GM21825 (cell line): ENCODE results near the gene SF3B5.
"Not testable (repeated sequence)": the region's sequence is repeated elsewhere in the genome, so short reads cannot be mapped to it uniquely, and the experiment has no call there.

ENCODE experiments used
- ATAC-seq: cut with Tn5 transposase; IDR thresholded peaks from one replicate; pipeline ENCODE4 v1.9.1; 2021; ENCODE audit warnings: mild to moderate bottlenecking, moderate library complexity; ENCODE audit not compliant: unreplicated experiment

SF3B5 gene

GRCh38 chr6:144064402-144065212 is 30.8 kb downstream of the SF3B5 start:
- ATAC-seq, result peak; percentile 16

GRCh38 chr6:144063744-144064401 is 31.5 kb downstream of the SF3B5 start:
- peak; percentile 84 for ATAC-seq

GRCh38 chr6:144063246-144063743 is 32.1 kb downstream of the SF3B5 start:
- ATAC-seq, result peak; percentile 3

- no peak for ATAC-seq
Measured at GRCh38 chr6:144062786-144063185, 32.6 kb downstream of the SF3B5 start.

- ATAC-seq, result no peak
Measured at GRCh38 chr6:144059139-144059538, 36.2 kb downstream of the SF3B5 start.

- ATAC-seq, result peak; percentile 83
Measured at GRCh38 chr6:144055121-144055931, 40.0 kb downstream of the SF3B5 start.

- no peak for ATAC-seq
Measured at GRCh38 chr6:144053601-144054000, 41.8 kb downstream of the SF3B5 start.

- no peak for ATAC-seq
Measured at GRCh38 chr6:144052488-144052887, 42.9 kb downstream of the SF3B5 start.

- ATAC-seq, result no peak
Measured at GRCh38 chr6:144049386-144049785, 46.0 kb downstream of the SF3B5 start.

- ATAC-seq, result no peak
Measured at GRCh38 chr6:144047688-144048087, 47.7 kb downstream of the SF3B5 start.

GRCh38 chr6:144046672-144047071 is 48.7 kb downstream of the SF3B5 start:
- not testable (repeated sequence) for ATAC-seq

- not testable (repeated sequence) for ATAC-seq
Measured at GRCh38 chr6:144044989-144045388, 50.4 kb downstream of the SF3B5 start.
